Skeletal muscle cell (primary cell): ENCODE measurements around the gene TJP1.
"Not testable (repeated sequence)": the region's sequence is repeated elsewhere in the genome, so short reads cannot be mapped to it uniquely, and the experiment has no call there.

ENCODE experiments used
- DNase-seq: peaks from one replicate; pipeline ENCODE4 v3.0.0-alpha.2; 2010; ENCODE audit warnings: low read depth
- H3K4me3 ChIP-seq: 2 replicates; pipeline ENCODE4 v1.5.1; 2011; ENCODE audit warnings: low read depth, mild to moderate bottlenecking, control low read depth, low read length, moderate library complexity

The TJP1 gene

DNA sequence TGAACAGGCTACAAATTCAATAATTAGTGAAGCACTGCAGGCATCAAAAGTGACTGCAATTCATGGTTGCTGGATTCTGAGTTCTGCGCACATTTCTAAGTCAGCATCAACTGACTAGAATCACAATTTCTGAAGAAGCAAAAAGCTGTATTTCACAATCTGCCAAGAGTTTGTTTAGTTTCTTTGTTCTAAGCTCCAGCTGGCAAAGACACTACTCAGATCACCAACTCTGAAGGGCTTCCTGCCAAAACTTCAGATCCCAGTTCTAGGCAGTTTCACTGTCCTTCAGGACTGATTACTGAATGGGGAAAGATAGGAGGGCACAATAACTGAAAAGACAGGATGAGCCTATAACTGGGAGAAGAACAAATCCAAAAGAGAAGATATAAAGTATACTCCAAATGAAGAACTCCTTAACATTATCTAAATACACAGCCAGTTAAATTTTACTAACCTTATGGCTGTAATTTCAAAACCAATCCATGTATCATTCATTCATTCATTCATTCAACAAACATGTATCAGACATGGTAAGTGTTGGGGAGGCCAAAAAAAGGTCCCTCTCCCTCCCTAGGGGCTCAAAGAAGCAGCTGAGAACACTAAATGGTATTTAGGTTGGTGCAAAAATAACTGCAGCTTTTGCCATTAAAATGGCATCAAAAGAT is 17.1 kb downstream of the TJP1 start:
- DNase-seq: peak; percentile 72
- H3K4me3 ChIP-seq: no peak overlapping the region

DNA sequence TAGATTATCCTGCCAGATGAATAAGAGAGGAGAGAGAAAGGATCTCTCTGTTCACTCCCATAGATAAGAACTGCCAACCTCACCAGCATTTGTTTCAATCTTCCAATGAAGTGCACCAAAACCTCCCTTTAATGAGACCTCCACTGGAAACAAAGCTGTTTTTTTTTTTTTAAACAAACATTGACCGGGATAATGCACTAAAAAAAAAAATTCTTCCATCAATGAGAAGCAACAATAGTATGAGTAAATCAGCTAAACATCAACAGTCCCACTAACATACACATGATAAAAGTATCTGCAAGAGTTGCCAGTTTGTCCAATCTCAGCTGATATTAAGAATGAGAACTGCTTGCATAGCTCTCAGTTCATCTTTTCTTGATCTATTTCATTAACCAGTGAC is 19.9 kb downstream of the TJP1 start:
- no peak overlapping the region for H3K4me3 ChIP-seq
- no peak for DNase-seq

DNA sequence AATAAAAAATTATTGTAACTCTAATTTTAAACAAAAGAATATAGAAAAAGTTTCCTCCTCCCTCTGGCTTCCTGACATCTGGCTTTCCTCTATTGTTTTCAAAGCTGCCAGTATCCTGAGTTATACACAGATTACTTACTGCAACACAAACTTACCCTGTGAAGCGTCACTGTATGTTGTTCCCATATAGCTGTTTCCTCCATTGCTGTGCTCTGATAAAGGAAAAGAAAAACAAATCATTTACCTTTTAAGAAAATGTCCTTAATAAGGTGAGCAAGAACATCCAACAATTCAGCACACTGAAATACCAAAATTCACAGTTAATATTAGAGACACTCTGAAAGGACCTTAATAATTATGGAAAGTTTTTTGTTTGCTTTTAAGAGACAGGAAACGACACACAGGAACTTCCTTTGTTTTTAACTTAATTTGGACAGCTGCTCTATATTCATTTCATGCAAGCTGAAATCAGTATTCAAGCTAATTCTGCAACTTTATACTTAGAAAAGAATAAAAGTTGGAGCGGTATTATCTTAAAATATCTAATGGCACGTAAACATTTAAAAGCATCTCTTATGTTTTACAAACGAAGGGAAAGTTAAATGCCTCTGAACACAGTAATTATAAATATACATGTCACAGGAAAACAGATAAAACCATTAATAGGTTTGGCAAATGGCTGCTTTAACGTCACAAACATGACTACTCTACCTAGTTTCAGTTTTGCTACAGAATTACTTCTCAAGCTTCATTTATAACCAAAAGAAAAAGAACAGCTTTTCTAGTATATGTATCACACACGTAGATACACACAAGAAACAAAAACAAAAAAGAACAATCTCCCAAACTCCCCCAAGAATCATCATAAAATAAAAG is 21.5 kb downstream of the TJP1 start:
- H3K4me3 ChIP-seq: no peak overlapping the region
- no peak for DNase-seq

DNA sequence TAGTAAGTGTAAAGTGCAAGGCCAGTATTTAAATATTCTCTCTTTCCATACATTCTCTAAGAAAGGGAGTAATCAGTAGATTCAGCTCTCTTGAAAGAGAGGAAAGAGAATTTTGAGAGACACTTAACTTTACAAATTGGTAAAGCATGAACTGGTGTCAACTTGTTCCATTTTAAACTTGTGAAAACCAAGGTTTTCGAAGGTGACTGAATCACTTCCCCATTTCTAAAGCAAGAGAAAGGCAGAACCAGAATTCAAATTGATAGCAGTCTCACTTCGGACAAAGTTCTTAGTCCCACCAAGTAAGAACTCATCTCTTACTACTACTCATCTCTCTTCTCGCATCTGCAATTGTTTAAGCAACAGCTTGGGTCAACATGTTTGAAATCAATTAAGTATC is 22.4 kb downstream of the TJP1 start:
- no peak for DNase-seq
- H3K4me3 ChIP-seq: no peak overlapping the region

DNA sequence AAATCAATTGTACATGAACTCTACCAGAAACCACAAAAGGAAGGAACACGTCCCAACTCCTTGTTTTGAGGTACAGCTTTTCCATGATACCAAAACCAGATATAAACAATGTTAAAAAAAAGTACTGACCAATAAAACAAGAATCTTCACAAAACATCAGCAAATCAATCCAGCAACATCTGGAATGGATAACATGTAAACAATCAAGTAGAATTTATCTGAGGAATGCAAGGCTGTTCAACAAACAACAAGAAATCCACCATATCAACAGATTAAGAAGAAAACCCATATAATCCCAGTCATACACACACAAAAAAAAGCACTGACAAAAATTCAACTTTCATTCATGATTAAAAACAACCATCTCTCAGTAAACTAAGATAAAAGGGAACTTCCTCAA is 26.7 kb downstream of the TJP1 start:
- DNase-seq: no peak

DNA sequence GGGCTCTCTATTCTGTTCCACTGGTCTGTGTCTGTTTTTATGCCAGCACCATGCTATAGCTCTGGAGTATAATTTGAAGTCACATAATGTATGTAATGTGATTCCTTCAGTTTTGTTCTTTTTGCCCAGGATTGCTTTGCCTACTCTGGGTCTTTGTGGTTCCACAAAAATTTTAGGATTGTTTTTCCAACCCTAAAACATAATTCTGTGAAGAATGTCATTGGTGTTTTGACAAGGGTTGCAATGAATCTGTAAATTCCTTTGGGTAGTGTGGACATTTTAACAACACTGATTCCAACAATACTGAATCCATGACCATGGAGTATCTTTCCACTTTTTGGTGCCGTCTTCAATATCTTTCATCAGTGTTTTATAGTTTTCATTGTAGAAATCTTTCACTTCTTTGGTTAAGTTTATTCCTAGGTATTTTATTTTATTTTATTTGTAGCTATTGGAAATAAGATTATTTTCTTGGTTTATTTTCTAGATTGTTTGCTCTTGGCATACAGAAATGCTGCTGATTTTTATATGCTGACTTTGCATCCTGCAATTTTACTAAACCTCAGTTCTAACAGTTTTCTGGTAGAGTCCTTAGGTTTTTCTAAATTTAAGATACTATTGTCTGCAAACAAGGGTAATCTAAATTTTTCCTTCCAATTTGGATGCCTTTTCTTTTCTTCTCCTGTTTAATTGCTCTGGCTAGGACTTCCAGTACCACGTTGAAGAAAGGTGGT is 29.7 kb downstream of the TJP1 start:
- peak; percentile 16 for DNase-seq
- H3K4me3 ChIP-seq: no peak overlapping the region

More for the DNA sequence above, 26.7 kb downstream of the TJP1 start:
- no peak overlapping the region for H3K4me3 ChIP-seq

DNA sequence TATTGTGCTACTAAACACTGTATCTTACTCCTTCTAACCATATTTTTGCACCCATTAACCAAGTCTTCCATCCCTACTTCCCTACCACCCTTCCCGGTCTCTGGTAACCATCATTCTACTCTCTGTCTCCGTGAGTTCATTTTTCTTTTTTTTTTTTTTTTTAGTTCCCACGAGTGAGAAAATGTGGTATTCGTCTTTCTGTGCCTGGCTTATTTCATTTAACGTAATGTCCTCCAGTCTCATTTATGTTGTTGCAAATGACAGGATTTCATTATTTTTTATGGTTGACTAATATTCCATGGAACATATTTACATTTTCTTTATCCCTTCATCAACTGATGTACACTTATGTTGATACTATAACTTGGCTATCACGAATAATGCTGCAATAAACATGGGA is 31.7 kb downstream of the TJP1 start:
- H3K4me3 ChIP-seq: no peak overlapping the region
- DNase-seq: no peak

DNA sequence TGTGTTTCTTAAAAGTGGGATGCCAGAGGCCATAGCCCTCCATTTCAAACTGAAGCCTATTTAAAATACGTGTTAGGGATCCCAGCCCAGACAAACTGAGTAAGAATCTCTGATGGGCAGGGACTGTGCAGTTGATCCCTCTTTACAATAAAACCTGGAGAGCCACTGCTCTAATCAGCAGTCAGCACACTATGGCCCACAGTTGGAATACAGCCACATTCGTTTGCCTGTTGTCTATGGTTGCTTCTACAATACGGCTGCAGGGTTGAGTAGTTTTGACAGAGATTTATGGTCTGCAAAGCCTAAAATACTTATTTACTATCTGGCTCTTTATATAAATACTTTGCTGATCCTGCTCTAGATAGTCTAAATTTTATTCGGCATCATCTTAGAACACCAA is 32.4 kb downstream of the TJP1 start:
- H3K4me3 ChIP-seq: no peak overlapping the region
- DNase-seq: no peak

DNA sequence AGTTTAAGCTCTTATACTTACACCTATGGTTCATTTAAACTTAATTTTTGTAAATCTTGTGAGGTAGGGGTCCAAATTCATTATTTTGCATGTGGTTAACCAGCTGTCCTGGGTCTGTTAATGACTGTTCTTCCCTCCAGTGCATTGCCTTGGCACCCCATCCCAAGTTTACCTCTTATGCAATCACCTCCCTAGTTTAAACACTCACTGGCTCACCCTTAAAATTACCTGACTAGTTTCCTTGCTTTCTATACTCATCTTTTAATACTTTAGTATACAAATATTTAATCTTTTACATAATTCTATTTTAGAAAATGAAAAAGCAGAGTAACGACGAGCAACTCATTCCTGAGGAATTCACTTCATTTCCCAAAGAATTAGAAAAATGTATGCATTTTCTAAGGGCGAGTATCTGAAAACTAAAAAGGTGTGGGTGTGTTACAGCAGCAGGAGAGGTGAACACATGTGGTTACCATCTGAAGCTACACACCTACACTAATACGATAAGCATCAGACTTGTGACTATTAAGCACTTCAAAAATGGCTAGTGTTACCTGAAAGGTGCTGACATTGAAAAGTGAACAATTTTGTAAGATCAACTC is 33.7 kb downstream of the TJP1 start:
- H3K4me3 ChIP-seq: no peak overlapping the region
- DNase-seq: no peak

DNA sequence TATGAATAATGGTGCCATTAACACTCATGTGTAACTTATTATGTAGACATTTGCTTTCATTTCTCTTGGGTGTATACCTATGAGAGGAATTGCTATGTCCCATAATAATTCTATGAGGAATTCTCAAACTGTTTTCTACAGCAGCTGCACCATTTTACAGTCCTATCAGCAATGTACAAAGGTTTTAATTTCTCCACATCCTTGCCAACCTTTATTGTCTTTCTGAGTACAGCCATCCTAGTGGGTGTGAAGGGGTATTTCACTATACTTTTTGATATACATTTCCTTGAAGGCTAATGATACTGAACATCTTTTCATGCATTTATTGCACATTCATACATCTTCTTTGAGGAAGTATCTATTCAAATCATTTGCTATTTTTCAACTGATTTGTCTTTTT is 34.5 kb downstream of the TJP1 start:
- no peak overlapping the region for H3K4me3 ChIP-seq
- DNase-seq: no peak

DNA sequence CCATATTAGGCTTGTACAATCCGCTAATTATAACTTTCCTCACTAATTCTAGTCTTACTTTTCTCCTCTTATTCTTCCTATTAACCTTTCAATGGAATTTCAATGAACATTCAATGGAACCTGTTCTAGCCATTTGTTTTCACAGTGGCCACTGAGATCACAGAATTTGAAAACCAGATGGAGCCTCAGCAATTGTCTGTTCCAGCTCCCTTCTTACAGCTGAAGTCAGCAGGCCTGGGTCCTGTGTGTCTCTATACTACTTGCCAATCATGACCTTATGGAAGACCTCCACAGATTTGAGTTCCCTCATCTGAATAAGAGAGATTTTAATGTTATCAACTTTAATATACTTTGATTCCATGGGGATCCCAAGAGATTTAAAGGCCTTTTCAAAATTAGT is 36.6 kb downstream of the TJP1 start:
- DNase-seq: no peak
- H3K4me3 ChIP-seq: no peak overlapping the region

DNA sequence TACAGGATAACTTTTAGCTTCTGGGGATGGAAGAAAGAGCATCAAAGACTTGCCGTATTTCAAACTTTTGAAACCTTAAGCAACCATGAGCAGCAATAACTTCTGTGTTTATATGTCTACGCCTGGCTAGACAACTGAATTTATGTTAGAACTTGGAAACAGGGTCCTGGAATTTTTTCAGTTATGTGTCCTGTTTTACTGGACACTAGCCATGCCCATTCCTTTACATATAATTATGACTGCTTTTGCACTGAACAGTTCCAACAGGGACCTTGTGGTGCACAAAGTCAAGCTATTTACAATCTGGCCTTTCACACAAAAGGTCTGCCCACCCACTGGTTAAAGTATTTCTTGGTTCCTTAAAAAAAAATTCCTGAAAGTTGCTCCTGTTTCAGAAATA is 37.1 kb downstream of the TJP1 start:
- DNase-seq: no peak
- no peak overlapping the region for H3K4me3 ChIP-seq

DNA sequence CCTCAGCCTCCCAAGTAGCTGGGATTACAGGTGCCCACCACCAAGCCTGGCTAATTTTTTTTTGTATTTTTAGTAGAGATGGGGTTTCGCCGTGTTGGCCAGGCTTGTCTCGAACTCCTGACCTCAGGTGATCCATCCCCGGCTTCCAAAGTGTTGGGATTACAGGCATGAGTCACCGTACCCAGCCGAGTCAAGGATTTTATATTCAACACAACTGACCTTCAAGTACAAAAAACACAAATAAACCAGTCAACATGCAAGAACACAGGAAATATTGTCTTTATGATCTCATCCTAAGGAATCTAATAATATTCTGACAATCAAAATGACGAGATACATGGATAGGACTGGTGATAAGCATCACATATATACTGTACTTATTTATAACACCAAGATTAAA is 37.9 kb downstream of the TJP1 start:
- no peak overlapping the region for H3K4me3 ChIP-seq
- no peak for DNase-seq

DNA sequence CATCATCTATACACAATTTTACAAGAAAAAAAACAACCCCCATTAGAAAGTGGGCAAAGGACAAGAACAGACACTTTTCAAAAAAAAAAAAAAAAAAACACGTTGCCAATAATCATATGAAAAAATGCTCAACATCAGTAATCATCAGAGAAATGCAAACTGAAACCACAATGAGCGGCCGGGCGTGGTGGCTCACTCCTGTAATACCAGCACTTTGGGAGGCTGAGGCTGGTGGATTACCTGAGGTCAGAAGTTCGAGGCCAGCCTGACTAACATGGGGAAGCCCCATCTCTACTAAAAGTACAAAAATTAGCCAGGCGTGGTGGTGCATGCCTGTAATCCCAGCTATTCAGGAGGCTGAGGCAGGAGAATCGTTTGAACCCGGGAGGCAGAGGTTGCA is 39.5 kb downstream of the TJP1 start:
- DNase-seq, H3K4me3 ChIP-seq: not testable (repeated sequence)

DNA sequence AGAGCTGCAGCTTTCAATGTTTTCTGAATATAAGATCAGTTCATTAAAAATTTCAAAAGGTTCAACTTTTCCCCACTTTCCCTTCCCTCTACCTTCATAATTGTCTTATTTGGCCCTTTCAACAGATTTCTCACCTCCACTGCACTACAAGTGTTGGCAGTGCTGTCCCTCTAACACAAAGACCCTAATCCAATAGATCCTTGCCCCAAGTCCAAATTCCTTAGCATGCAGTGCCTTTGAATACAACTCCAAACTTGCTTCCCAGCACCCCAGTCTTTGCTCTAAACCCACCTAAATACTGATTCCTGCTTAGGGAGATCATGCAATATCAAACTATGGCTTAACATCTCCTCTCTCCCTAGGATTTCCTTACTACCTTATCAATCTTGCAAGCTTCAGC is 43.9 kb downstream of the TJP1 start:
- no peak overlapping the region for H3K4me3 ChIP-seq
- DNase-seq: no peak

DNA sequence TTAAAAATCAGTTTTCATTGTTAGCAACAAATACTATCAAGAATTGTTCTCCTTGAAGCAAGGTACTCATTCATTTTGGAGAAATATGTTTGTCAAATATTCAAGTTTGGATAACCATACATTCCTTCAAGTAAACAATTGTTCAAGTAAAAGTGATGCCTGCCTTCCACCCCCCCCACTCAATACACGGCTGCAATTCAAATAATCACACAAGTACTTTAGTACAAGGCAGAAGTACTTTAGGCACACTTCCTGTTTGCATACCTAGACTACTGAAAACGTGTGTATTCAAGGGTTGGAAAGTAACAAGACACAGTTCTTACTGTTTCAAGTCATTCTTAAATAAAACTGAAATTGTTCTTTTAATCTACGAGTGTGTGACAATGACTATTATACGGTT is 45.4 kb downstream of the TJP1 start:
- no peak for DNase-seq
- no peak overlapping the region for H3K4me3 ChIP-seq

DNA sequence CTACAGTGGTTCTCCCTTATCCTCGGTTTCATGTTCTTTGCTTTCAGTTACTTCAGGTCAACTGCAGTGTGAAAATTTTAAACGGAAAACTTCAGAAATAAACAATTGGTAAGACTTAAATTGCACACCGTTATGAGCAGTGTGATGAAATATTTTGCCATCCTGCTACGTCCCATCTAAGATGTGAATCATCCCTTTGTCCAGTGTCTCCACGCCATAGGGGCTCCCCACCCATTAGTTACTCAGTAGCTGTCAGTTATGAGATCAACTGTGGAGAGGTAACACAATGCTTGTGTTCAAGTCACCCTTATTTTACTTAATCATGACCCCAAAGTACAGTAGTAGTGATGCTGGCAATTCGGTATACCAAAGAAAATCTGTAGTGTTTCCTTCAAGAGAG is 47.4 kb downstream of the TJP1 start:
- H3K4me3 ChIP-seq: no peak overlapping the region
- DNase-seq: peak; percentile 49

DNA sequence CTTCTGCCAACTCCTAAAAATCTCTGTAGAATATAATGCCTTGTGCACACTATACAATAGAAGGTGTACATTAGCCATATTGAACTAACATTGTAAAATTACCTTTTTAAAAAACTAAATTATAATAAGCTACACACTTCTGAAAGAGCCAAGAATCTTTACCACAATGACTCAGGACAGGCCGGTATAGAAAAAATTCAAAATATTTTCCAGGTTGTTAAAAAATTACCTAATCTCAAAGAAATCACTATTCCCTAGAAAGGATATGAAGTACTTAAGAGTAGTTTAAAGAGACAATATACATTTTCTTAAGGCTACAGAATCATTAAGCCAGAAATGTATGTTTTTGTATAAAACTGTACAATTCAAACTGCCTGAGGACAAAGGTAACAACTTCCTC is 48.5 kb downstream of the TJP1 start:
- no peak overlapping the region for H3K4me3 ChIP-seq
- DNase-seq: no peak

DNA sequence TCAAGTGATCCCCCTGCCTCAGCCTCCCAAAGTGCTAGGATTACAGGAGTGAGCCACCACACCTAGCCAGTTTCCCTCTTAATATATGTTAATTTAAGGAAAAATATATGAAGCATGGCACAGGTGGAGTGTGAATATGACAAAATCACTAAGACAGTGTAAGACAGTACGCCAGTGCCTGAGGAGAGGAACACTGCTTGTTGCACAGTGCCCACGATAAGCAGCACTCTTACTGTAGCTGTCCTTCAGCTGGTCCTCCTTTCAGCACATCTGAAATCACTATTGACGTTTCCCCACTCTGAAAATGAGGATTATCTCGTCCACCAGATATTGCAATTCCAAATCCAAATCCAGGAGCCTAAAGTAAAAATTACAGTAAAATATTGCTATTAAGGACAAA is 49.3 kb downstream of the TJP1 start:
- H3K4me3 ChIP-seq: no peak overlapping the region
- DNase-seq: no peak

DNA sequence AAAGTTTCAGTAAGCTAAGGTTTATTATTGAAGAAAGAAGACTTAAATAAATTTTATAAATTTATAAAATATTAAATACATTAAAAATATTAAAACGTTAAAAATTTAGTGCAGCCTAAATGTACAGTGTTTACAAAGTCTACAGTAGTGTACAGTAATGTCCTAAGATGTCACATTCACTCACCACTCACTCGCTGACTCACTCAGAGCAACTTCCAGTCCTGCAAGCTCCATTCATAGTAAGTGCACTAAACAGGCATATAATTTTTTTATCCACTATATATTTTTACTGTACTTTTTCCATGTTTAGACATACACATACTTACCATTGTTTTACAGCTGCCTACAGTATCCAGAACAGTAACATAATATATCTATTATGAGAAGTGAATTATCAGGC is 51.5 kb downstream of the TJP1 start:
- no peak for DNase-seq
- no peak overlapping the region for H3K4me3 ChIP-seq
